ENCODE data around the gene CNTN6.

GRCh38 chr3:1444195-1444594, 351.4 kb downstream of the CNTN6 start:
- TF ChIP-seq POLR2A (IDR thresholded peaks at IDR 0.05) (no peak), CTCF (IDR thresholded peaks at IDR 0.05) (no peak)
